DMS53 (cell line): Measurements from ENCODE around the gene TFAP2B.

Source experiments
- DNase-seq: peaks from one replicate; lab custom pipeline; 2025; lab: John Stamatoyannopoulos, UW

TFAP2B gene

GRCh38 chr6:50818673-50819072 lies at the start of gene TFAP2B:
Gene TFAP2B, plus strand, starts transcription at chr6:50818871. Its CDS starts 21 bp downstream, at chr6:50818892.
- DNase-seq, result no peak

DNA sequence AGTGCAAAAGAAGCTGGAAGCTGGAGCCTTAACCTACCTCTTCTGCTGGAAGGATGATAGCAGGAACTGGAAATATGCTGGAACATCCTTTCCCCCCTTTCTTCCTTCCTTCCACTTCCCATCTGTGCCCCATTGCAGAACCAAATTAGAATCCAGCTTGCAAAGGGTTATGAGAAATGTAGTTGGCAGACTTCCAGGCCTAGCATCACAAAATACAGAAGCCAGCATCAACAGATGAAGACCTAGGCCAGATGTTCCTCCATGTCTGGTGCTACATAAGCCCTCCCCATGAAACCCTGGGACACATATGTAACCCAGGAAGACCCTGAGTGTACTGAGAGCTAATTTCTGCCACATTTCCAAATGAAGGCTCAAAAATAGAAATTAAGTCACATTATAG lies 40.0 kb upstream of the TFAP2B start:
- DNase-seq, result no peak

- DNase-seq, result no peak
Observed at GRCh38 chr6:50780382-50780781, 38.3 kb upstream of the TFAP2B start.

DNA sequence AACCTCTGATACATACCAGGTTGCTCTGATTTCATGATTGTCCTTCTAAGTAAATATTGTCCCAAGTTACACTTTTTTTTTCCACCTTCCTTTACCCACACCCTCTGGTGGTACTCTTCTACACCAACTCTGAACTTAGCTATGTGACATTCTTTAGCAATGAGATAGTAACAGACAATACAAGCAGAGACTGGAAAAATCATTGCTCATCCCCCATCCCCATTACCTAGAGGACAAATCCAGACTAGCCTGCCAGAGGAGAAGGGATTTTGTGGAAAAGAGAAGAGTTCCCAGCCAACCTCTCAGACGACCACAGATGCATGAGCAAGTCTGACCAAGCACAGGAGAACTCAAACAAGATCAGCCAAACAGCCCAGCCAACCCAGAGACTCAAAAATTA lies 32.8 kb upstream of the TFAP2B start:
- peak; percentile 36 for DNase-seq

DNA sequence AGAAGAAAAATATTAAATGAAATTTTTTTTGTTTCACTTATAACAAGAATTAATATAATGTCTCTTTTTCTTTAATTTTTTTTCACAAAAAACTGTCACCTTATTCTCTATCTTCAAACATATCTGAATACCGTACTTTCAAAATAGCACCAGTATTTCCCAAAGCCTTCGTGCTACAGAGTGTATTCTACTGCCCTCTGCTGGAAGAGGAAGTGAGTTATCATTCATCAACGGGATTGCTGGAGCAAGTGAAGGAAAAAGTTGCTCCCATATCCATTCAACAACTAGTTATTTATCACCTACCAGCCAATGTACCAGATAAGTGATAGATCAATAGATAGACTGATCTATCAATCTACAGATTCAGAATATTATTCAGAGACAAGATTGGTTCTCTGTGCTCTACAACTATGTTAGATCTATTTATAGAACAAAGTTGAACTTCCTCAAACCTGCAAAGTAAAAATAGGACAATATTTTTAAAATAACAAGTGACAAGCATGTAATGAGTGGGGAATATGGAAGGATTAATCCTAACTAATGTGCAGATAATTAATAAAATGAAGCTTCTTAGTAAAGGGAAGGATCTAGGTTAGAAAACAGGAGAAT lies 26.7 kb upstream of the TFAP2B start:
- peak; percentile 88 for DNase-seq

GRCh38 chr6:50792771-50793170 lies 25.9 kb upstream of the TFAP2B start:
- no peak for DNase-seq

DNA sequence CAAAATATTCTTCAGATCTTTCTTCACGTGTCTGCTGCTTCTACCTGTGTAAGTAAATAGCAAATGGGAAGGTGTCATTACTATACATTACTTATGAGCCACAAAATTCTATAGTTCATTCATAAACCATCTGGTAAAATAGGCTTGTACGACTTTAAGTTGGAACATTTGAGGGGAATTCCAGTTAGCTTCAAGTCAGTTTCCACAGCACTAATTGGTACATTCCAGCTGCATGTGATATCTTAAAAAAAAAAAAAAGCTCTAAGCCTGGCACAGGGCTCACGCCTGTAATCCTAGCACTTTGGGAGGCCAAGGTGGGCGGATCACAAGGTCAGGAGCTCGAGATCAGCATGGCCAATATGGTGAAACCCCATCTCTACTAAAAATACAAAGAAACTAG lies 23.1 kb upstream of the TFAP2B start:
- DNase-seq, result no peak

DNA sequence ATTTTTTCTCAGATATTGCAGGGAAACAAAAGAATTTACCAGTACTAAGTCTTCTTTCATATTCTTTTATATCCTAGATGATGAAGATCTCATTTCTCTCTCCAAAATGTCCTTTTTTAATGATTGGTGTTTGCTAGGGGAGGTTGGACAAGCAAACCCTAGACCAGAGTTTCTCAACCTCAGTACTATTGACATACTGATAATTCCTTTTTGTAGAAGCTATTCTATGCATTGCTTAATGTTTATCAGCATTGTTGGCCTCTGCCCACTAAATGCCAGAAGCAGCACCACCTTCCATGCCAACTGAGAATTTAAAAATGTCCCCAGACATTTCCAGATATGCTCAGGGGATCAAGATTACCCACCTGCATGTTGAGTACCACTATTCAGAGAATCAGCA lies 14.4 kb upstream of the TFAP2B start:
- no peak for DNase-seq

- no peak for DNase-seq
Observed at GRCh38 chr6:50807035-50807434, 11.6 kb upstream of the TFAP2B start.

DNA sequence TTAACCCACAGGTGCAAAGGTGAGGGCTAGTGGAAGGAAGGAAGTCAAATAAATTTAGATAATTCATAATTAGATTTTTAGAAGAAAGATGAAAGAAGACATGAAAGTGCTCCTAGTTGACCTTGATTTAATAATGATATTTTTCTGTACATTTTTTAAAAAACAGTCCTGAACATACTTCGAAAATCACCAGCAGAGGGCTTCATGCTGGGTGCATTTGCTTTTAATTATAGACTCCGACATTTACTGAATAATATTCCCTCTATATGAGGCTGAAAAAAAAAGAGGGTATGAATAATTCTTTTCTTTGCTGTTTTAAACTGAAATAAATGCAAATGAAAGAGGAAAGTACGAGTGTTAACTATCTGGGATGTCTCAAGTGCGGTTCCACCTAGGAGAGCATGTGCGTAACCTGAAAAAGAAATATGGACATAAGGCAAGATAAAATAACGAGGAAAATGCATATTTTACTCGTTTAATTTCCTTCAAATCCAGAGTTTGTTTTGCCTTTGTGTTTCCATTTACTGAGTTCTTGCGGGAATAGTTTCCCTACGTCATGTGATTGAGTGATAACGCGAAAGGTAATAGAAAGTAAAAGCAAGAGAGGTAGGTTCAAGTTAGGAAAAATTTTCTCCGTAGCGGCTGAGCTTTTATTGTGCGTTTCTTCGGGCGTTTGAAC lies 3.1 kb upstream of the TFAP2B start:
- peak; percentile 61 for DNase-seq

DNA sequence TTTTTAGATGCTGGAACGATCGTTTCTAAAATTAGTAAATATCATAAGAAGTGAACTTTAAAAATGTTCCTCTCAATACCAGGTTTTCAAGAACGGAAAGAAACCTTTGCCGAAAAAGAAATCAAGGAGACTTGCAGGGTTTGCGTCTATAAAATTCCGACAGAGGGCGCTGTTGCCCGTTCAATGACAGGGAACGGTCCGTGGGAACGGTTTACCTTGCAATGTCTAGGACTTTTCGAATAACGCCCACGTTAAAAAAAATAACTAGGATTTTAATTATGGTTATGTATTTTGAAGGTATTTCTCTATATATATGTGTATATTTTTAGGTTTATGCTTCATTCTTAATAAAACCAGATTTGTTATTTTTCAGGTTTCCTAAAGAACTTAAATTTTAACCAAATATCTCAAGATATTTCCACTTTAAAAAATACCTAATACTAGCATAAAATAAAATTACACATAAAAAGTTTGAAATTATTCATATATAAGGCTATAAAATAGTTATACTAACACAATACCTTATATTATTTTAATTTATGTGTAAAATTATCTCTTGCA lies 2.5 kb upstream of the TFAP2B start:
- DNase-seq, result peak; percentile 90

GRCh38 chr6:50816947-50817645 lies 1.6 kb upstream of the TFAP2B start:
- DNase-seq, result no peak

GRCh38 chr6:50817646-50817950 lies 1.1 kb upstream of the TFAP2B start:
- DNase-seq, result no peak

- no peak for DNase-seq
Observed at GRCh38 chr6:50818020-50818419, 651 bp upstream of the TFAP2B start.

DNA sequence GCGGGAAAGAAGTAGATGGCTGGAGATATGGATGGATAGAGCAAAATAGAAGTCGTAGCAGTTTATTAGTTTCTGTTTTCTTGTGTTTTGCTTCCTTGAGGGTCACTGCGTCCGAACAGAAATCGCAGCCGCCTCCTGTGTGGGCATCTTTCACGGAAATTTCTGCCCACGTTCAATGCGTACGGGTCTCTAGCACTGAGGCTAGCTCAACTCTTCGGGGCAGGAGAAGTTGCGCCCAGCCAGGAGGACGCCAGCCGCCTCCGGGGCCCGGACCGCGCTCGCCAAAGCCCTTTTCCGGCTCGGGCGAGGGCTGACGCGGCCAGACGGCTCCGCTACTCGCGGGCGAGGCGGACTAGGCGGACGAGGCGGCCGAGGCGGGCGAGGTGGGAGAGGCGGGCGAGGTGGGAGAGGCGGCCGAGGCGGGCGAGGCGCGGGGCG lies 814 bp downstream of the TFAP2B start:
- peak; percentile 69 for DNase-seq

DNA sequence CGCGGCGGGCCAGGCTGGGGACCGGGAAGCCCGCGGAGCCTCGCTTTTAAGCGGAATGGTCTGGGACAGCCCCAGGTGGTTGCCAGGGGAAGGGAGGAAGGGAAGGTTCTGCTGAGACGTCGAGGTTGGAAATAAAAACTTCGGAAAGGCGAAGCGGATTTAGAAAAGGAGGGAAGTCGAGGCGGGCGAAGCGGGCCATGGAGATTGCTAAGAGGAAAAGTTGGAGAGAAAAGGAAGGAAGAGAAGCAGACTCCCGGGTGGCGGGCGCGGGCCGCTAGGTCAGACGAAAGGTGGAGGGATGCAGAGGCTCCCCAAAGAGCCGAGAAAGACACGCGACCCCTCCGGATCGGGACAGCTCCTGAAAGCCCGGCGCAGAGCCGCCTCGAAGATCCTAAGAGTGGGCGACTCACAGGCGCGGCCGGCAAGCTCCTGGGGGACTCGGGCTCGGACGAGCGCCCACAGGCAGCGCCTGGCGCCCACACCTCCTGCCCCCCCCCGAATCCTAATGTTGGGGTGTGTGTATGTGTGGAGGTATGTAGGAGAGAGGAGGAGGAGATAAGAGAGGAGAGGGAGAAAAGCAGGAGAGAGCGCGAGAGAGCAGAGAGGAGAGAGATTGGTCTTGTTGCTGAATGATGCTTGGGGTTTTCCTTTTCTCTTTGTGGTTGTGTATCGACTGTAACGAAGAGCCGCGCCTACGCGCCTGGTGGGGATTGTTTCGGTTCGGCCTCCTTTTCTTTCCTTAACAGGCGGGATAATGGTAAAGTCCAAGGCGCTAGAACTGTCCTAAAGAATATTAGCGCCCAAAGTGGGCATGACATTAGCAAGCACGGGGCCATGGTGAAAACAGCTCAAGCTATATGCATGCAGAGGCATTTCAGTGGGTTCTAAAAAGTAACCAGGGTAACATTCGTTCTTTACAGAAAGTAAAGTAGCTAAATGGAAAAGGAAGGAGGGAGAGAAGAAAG lies 1.5 kb downstream of the TFAP2B start:
- peak; percentile 67 for DNase-seq

GRCh38 chr6:50820869-50821264 lies 2.2 kb downstream of the TFAP2B start:
- DNase-seq, result peak; percentile 38

DNA sequence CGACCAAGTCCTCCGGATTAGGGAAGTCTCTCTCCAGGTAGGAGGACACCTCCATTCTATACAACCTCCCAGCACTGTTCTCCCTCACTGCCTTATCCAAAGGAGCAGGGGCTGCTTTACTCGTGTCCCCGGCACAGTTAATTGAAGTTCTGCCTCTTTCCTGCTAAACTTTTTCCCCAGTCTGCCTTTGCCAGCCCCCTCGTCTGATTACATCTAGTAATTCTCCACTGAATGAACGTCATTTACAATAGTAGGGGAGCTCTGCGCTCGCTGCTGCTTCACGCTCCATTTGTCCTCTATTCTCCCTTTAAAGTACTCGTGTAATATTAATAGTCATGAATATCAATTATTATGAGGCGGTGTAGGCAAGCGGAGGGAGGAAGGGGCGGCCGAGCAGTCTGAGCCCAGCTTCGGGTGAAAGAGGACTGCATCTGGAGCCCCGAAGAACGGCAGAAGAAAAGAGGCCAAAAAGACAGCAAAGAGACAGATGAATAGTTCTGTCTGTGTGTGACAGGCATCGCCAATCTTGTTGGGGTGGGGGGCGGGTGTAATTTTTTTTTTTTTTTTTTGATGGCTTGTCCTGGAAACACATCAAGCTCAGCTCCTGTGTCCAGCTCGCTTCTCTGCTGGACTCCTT lies 2.9 kb downstream of the TFAP2B start:
- peak; percentile 48 for DNase-seq

DNA sequence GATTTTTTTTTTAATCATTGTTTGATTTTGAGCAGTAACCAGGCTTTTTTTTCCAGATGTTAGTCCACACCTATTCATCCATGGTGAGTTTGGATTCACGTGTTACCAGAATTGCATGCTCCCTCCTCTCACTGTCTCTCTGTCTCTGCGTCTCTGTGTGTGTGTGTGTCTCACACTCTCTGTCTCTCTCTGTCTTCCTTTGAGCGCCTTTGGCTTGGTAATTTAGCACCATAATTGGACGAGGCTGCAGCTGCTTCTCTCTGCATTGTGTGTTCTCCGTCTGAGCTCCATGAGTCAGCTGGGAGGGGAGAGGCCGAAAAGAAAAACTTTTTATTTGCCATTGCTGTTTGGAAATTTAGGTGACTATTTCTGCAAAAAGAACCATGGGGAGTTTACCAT lies 3.4 kb downstream of the TFAP2B start:
- DNase-seq, result peak; percentile 54

GRCh38 chr6:50823094-50823920 lies 4.6 kb downstream of the TFAP2B start:
- no peak for DNase-seq

DNA sequence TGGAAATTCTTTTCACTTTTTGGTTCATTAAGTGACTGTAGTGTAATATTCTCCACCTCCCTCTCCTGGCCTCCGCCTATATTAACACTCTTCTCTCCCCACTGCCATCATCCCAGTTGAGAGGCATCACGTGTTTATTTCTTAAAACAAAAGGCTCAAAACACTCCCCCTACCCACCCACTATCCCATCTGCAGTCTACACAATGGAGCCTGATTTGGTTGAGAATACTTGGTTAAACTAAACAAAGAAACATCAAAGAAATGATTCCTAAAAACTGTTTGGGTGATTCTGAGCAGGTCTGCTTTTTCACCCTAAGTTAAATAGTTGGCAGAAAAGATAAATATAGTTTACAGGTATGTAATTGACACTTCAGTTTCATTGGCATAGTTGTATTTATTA lies 5.9 kb downstream of the TFAP2B start:
- DNase-seq, result no peak
